WTC11 (cell line): Measurements from ENCODE around the gene RBM39. TPM values are rescaled to one million over a fixed set of nuclear protein-coding genes. Genes with fewer than 3 reads are reported as not detected.
A peak's percentile ranks its signal among the peaks of the same experiment; 100 is the strongest.

Source experiments
- ATAC-seq: fragments of 200-7000 bp; cut with Tn5 transposase; 2 replicates; pipeline ENCODE4 v1.10.0; 2021; ENCODE audit warnings: mild to moderate bottlenecking, moderate library complexity
- CTCF ChIA-PET: fragments of 300-600 bp; sonication (Branson Sonifier 250); formaldehyde crosslinking; loops from one replicate; lab custom pipeline; 2021; ENCODE audit warnings: antibody characterized with exemption; lab: Charles Lee
- POLR2A ChIA-PET: fragments of 350-600 bp; sonication (Branson Sonifier 250); formaldehyde crosslinking; loops from one replicate; lab custom pipeline; 2021; ENCODE audit warnings: antibody characterized with exemption; lab: Charles Lee
- DNase-seq: peaks from one replicate; pipeline ENCODE4 v3.0.0; 2021; ENCODE audit warnings: low spot score
- H3K27ac Mint-ChIP-seq: 2 replicates; pipeline ENCODE4 v1.8.0; 2021; ENCODE audit warnings: mixed read lengths
- H3K27me3 Mint-ChIP-seq: 2 replicates; pipeline ENCODE4 v1.8.0; 2021; ENCODE audit warnings: low read depth, mild to moderate bottlenecking, moderate library complexity, mixed read lengths
- H3K36me3 Mint-ChIP-seq: 2 replicates; pipeline ENCODE4 v1.8.0; 2021; ENCODE audit warnings: mixed read lengths
- H3K4me1 Mint-ChIP-seq: 2 replicates; pipeline ENCODE4 v1.8.0; 2022; ENCODE audit warnings: mixed read lengths
- H3K4me3 Mint-ChIP-seq: 2 replicates; pipeline ENCODE4 v1.8.0; 2021; ENCODE audit warnings: mild to moderate bottlenecking, moderate library complexity, mixed read lengths
- H3K9me3 Mint-ChIP-seq: 2 replicates; pipeline ENCODE4 v1.8.0; 2021; ENCODE audit warnings: mixed read lengths
- ATF1 ChIP-seq: sonication (generic); formaldehyde crosslinking; IDR thresholded peaks from 2 replicates; pipeline ENCODE4 v1.8.1; 2023; ENCODE audit warnings: mild to moderate bottlenecking, moderate library complexity, missing genetic modification reagents
- CBFB ChIP-seq: sonication (generic); formaldehyde crosslinking; IDR thresholded peaks from 2 replicates; pipeline ENCODE4 v1.8.1; 2022; ENCODE audit warnings: mild to moderate bottlenecking, low read depth, missing genetic modification reagents
- CREM ChIP-seq: sonication (generic); formaldehyde crosslinking; IDR thresholded peaks from 2 replicates; pipeline ENCODE4 v1.8.1; 2022; ENCODE audit warnings: mild to moderate bottlenecking, missing genetic modification reagents, moderate library complexity
- GTF2I ChIP-seq: fragments of 250-450 bp; sonication (Bioruptor Pico); conservative IDR thresholded peaks from 2 replicates; pipeline ENCODE4 v1.4.0; 2021; ENCODE audit warnings: mild to moderate bottlenecking
- JAZF1 ChIP-seq: fragments of 250-450 bp; sonication (Bioruptor Pico); IDR thresholded peaks from 2 replicates; pipeline ENCODE4 v1.9.0; 2021; ENCODE audit warnings: moderate library complexity, mild to moderate bottlenecking, inconsistent platforms
- MXD4 ChIP-seq: fragments of 250-450 bp; sonication (Bioruptor Pico); IDR thresholded peaks from 2 replicates; pipeline ENCODE4 v1.8.0; 2021; ENCODE audit warnings: mild to moderate bottlenecking, moderate library complexity, borderline replicate concordance
- NFE2L1 ChIP-seq: sonication (generic); formaldehyde crosslinking; IDR thresholded peaks from 2 replicates; pipeline ENCODE4 v1.8.1; 2023; ENCODE audit warnings: missing genetic modification reagents
- NR2C2 ChIP-seq: sonication (generic); formaldehyde crosslinking; IDR thresholded peaks from 2 replicates; pipeline ENCODE4 v1.8.0; 2022; ENCODE audit warnings: mild to moderate bottlenecking, missing genetic modification reagents
- SOX15 ChIP-seq: fragments of 250-450 bp; sonication (Bioruptor Pico); IDR thresholded peaks from 2 replicates; pipeline ENCODE4 v1.9.0; 2021; ENCODE audit warnings: mild to moderate bottlenecking
- SP1 ChIP-seq: sonication (generic); formaldehyde crosslinking; conservative IDR thresholded peaks from 2 replicates; pipeline ENCODE4 v1.8.1; 2022; ENCODE audit warnings: missing genetic modification reagents
- TEAD4 ChIP-seq: sonication (generic); formaldehyde crosslinking; IDR thresholded peaks from 2 replicates; pipeline ENCODE4 v1.8.0; 2022; ENCODE audit warnings: mild to moderate bottlenecking, missing genetic modification reagents
- ZNF219 ChIP-seq: sonication (generic); formaldehyde crosslinking; IDR thresholded peaks from 2 replicates; pipeline ENCODE4 v1.8.0; 2023; ENCODE audit warnings: missing genetic modification reagents, mild to moderate bottlenecking, borderline replicate concordance
- ZNF263 ChIP-seq: sonication (generic); formaldehyde crosslinking; IDR thresholded peaks from 2 replicates; pipeline ENCODE4 v1.8.1; 2022; ENCODE audit warnings: low read depth, mild to moderate bottlenecking, moderate library complexity, missing genetic modification reagents
- ZNF396 ChIP-seq: fragments of 250-450 bp; sonication (Bioruptor Pico); IDR thresholded peaks from 2 replicates; pipeline ENCODE4 v1.8.0; 2021; ENCODE audit warnings: mild to moderate bottlenecking, moderate library complexity, borderline replicate concordance
- ZNF416 ChIP-seq: fragments of 250-450 bp; sonication (Bioruptor Pico); IDR thresholded peaks from 2 replicates; pipeline ENCODE4 v1.9.0; 2021; ENCODE audit warnings: mild to moderate bottlenecking, inconsistent platforms
- ZNF423 ChIP-seq: fragments of 250-450 bp; sonication (Bioruptor Pico); IDR thresholded peaks from 2 replicates; pipeline ENCODE4 v2.1.2; 2022; ENCODE audit warnings: mild to moderate bottlenecking, moderate library complexity
- ZNF671 ChIP-seq: fragments of 250-450 bp; sonication (Bioruptor Pico); IDR thresholded peaks from 2 replicates; pipeline ENCODE4 v1.8.0; 2021; ENCODE audit warnings: mild to moderate bottlenecking
- total RNA-seq: library from RNA; stranded (reverse); gene quantifications from 3 replicates; pipeline ENCODE4 v1.2.3, GENCODE V29; 2021
- TF ChIP-seq, protein P1 (sequence below): fragments of 250-450 bp; sonication (Bioruptor Pico); conservative IDR thresholded peaks from 2 replicates; pipeline ENCODE4 v1.9.0; 2021; ENCODE audit warnings: mild to moderate bottlenecking
- TF ChIP-seq, protein P2 (sequence below): sonication (generic); formaldehyde crosslinking; IDR thresholded peaks from 2 replicates; pipeline ENCODE4 v1.8.1; 2023; ENCODE audit warnings: mild to moderate bottlenecking, missing genetic modification reagents, borderline replicate concordance
- TF ChIP-seq, protein P3 (sequence below): sonication (generic); formaldehyde crosslinking; IDR thresholded peaks from 2 replicates; pipeline ENCODE4 v1.8.1; 2023; ENCODE audit warnings: mild to moderate bottlenecking, moderate library complexity, missing genetic modification reagents
- TF ChIP-seq, protein P4 (sequence below): sonication (generic); formaldehyde crosslinking; IDR thresholded peaks from 2 replicates; pipeline ENCODE4 v1.8.1; 2022; ENCODE audit warnings: mild to moderate bottlenecking, missing genetic modification reagents, moderate library complexity, borderline replicate concordance
- TF ChIP-seq, protein P5 (sequence below): sonication (generic); formaldehyde crosslinking; IDR thresholded peaks from 2 replicates; pipeline ENCODE4 v1.8.1; 2022; ENCODE audit warnings: low read depth, missing genetic modification reagents, borderline replicate concordance
- TF ChIP-seq, protein P6 (sequence below): sonication (generic); formaldehyde crosslinking; IDR thresholded peaks from 2 replicates; pipeline ENCODE4 v1.8.1; 2022; ENCODE audit warnings: missing genetic modification reagents, borderline replicate concordance

RBM39 gene
- total RNA-seq, 1 experiment from 2014 or later: 231 TPM

DNA sequence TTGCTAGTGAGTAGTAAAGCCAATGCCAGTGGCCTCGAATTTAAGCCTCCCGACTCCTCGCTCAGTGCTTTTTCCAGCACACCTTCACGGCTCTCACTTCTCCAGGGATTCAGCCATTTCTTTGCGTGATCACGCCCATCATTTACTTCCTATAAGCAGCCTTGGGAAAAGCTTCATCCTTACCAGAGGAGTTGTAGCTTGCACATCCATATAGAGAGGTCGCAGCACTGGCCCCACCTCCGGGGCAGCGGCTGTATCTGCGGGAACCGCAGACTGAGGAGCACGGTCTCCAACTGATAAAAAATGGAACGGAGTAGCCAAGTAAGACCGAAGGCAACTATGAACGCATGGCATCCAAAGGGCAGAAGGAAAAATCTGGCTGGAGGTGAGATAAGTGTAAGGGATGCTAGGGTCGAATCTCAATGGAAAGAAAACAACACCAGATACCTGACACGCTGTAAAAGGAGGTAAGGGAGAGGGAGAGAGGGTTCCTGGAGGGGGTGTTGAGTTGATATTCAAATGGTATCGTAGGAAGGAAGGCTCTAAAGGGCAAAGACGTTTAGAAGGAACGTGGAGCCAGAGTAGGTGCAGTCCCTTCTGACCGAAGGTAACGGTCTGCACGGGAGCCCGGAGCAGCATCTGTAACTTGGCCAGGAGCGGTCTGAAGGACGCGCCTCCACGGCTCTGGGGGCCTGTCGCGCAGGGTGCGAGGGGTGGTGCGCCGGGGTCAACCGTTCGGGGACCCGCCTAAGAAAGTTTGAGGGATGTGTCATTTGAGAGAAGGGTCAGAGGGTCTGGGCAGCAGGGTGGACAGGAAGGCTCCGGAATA lies 43.5 kb downstream of the RBM39 start (continued):
- TF ChIP-seq ZNF423 (CRISPR knock-in tag): no peak
- TF ChIP-seq, protein P1, sequence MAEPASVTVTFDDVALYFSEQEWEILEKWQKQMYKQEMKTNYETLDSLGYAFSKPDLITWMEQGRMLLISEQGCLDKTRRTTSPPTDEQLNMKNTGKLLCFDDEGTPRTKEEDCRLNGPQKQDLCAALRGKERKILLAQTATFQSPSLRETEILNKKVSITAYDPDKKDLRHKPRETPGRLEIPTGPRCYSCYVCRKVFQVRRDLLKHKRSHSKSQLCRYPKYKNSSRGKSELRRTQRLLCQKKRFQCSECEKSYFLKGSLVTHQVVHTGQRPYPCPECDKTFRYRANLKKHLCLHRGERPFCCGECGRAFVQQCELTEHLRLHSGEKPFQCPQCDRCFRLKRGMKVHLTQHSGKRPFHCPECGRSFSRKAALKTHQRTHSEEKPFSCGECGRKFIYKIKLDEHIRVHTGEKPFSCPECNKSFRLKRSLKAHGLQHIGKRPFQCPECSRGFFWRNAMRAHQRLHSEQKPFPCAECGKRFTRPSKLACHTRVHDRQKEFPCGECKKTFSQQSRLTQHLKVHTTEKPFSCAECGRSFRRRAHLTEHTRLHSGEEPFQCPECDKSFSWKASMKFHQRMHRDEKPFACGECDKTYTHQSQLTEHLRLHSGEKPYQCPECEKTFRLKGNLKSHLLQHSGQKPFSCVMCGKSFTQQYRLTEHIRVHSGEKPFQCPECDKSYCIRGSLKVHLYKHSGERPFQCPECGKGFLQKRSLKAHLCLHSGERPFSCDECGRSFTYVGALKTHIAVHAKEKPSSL: no peak
- TF ChIP-seq ZNF263 (CRISPR knock-in tag): no peak
- TF ChIP-seq NFE2L1 (CRISPR knock-in tag): 0 out of 2 replicates have a peak, but pooled peaks have one; percentile 18
- TF ChIP-seq, protein P2, sequence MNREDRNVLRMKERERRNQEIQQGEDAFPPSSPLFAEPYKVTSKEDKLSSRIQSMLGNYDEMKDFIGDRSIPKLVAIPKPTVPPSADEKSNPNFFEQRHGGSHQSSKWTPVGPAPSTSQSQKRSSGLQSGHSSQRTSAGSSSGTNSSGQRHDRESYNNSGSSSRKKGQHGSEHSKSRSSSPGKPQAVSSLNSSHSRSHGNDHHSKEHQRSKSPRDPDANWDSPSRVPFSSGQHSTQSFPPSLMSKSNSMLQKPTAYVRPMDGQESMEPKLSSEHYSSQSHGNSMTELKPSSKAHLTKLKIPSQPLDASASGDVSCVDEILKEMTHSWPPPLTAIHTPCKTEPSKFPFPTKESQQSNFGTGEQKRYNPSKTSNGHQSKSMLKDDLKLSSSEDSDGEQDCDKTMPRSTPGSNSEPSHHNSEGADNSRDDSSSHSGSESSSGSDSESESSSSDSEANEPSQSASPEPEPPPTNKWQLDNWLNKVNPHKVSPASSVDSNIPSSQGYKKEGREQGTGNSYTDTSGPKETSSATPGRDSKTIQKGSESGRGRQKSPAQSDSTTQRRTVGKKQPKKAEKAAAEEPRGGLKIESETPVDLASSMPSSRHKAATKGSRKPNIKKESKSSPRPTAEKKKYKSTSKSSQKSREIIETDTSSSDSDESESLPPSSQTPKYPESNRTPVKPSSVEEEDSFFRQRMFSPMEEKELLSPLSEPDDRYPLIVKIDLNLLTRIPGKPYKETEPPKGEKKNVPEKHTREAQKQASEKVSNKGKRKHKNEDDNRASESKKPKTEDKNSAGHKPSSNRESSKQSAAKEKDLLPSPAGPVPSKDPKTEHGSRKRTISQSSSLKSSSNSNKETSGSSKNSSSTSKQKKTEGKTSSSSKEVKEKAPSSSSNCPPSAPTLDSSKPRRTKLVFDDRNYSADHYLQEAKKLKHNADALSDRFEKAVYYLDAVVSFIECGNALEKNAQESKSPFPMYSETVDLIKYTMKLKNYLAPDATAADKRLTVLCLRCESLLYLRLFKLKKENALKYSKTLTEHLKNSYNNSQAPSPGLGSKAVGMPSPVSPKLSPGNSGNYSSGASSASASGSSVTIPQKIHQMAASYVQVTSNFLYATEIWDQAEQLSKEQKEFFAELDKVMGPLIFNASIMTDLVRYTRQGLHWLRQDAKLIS (CRISPR knock-in tag): no peak
- TF ChIP-seq TEAD4 (CRISPR knock-in tag): no peak
- no peak for TF ChIP-seq MXD4 (CRISPR knock-in tag)
- TF ChIP-seq ZNF416 (CRISPR knock-in tag): no peak

DNA sequence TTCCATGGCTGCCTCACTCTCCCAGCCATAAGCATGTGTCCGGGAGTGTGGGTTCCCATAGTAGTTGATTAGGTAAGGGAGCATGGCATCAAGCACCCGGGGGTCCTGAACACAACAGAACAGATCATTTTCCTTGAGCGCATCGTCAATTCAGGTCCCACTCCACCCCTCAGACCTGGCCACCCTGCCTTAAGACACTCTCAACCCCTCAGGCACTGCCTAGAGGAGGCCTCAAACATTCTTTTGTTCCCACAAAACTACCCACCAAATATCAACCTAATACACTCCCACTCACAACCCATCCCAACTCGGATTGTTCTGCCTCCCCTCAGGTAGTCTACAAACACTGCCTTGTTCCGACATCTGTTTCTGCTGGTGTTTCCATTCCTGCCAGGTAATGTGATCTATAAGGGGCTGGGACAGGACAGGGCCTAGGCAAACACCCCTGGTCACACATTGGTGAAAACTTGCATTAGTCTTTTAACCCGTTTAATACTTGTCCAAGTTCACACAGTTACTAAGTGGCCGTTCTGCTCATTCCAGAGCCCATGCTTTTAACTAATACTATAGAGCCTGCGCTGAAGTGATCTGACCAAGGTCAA lies 44.3 kb downstream of the RBM39 start:
- CTCF ChIA-PET: no interaction called here
- peaks cover 16% of the 10 kb centered on the region for H3K36me3 Mint-ChIP-seq
- peak overlapping the region; percentile 93 for H3K4me3 Mint-ChIP-seq
- no peak for DNase-seq
- POLR2A ChIA-PET: no interaction called here
- no peaks in the 10 kb centered on the region for H3K27me3 Mint-ChIP-seq
- no peak overlapping the region for H3K27ac Mint-ChIP-seq
- H3K4me1 Mint-ChIP-seq: peaks cover 19% of the 10 kb centered on the region
- no peaks in the 10 kb centered on the region for H3K9me3 Mint-ChIP-seq
- no peak for ATAC-seq
- TF ChIP-seq ATF1 (CRISPR knock-in tag): no peak
- TF ChIP-seq ZNF219: no peak
- no peak for TF ChIP-seq JAZF1 (CRISPR knock-in tag)
- TF ChIP-seq, protein P3, sequence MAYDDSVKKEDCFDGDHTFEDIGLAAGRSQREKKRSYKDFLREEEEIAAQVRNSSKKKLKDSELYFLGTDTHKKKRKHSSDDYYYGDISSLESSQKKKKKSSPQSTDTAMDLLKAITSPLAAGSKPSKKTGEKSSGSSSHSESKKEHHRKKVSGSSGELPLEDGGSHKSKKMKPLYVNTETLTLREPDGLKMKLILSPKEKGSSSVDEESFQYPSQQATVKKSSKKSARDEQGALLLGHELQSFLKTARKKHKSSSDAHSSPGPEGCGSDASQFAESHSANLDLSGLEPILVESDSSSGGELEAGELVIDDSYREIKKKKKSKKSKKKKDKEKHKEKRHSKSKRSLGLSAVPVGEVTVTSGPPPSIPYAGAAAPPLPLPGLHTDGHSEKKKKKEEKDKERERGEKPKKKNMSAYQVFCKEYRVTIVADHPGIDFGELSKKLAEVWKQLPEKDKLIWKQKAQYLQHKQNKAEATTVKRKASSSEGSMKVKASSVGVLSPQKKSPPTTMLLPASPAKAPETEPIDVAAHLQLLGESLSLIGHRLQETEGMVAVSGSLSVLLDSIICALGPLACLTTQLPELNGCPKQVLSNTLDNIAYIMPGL: no peak
- TF ChIP-seq ZNF671 (CRISPR knock-in tag): no peak
- no peak for TF ChIP-seq CBFB
- TF ChIP-seq ZNF396 (CRISPR knock-in tag): no peak
- TF ChIP-seq, protein P4, sequence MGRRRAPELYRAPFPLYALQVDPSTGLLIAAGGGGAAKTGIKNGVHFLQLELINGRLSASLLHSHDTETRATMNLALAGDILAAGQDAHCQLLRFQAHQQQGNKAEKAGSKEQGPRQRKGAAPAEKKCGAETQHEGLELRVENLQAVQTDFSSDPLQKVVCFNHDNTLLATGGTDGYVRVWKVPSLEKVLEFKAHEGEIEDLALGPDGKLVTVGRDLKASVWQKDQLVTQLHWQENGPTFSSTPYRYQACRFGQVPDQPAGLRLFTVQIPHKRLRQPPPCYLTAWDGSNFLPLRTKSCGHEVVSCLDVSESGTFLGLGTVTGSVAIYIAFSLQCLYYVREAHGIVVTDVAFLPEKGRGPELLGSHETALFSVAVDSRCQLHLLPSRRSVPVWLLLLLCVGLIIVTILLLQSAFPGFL (CRISPR knock-in tag): no peak
- TF ChIP-seq ZNF263 (CRISPR knock-in tag): no peak
- TF ChIP-seq NR2C2 (CRISPR knock-in tag): no peak
- TF ChIP-seq, protein P5, sequence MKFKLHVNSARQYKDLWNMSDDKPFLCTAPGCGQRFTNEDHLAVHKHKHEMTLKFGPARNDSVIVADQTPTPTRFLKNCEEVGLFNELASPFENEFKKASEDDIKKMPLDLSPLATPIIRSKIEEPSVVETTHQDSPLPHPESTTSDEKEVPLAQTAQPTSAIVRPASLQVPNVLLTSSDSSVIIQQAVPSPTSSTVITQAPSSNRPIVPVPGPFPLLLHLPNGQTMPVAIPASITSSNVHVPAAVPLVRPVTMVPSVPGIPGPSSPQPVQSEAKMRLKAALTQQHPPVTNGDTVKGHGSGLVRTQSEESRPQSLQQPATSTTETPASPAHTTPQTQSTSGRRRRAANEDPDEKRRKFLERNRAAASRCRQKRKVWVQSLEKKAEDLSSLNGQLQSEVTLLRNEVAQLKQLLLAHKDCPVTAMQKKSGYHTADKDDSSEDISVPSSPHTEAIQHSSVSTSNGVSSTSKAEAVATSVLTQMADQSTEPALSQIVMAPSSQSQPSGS (CRISPR knock-in tag): no peak
- TF ChIP-seq SOX15 (CRISPR knock-in tag): no peak
- no peak for TF ChIP-seq CREM (CRISPR knock-in tag)
- TF ChIP-seq GTF2I (CRISPR knock-in tag): no peak
- TF ChIP-seq, protein P6, sequence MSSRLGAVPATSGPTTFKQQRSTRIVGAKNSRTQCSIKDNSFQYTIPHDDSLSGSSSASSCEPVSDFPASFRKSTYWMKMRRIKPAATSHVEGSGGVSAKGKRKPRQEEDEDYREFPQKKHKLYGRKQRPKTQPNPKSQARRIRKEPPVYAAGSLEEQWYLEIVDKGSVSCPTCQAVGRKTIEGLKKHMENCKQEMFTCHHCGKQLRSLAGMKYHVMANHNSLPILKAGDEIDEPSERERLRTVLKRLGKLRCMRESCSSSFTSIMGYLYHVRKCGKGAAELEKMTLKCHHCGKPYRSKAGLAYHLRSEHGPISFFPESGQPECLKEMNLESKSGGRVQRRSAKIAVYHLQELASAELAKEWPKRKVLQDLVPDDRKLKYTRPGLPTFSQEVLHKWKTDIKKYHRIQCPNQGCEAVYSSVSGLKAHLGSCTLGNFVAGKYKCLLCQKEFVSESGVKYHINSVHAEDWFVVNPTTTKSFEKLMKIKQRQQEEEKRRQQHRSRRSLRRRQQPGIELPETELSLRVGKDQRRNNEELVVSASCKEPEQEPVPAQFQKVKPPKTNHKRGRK (CRISPR knock-in tag): no peak
- TF ChIP-seq SP1: no peak
